Smooth muscle cell (in vitro differentiated cells): ENCODE measurements around the gene PIGZ. TPM values are rescaled to one million over a fixed set of nuclear protein-coding genes. Genes with fewer than 3 reads are reported as not detected.

ENCODE experiments used
- DNase-seq: peaks from one replicate; lab custom pipeline; 2025; ENCODE audit not compliant: unreplicated experiment; lab: John Stamatoyannopoulos, UW
- H2AFZ ChIP-seq: fragments of 200-600 bp; sonication (generic); 2 replicates; pipeline ENCODE4 v1.6.0; 2016; ENCODE audit warnings: antibody characterized with exemption, low read depth, mild to moderate bottlenecking
- H3F3A ChIP-seq: fragments of 200-600 bp; sonication (generic); 2 replicates; pipeline ENCODE4 v1.6.0; 2017; ENCODE audit warnings: antibody characterized with exemption, low read depth
- H3K27ac ChIP-seq: fragments of 200-600 bp; sonication (generic); 2 replicates; pipeline ENCODE4 v1.5.1; 2016; ENCODE audit warnings: low read depth, mild to moderate bottlenecking
- H3K27me3 ChIP-seq: fragments of 200-600 bp; sonication (generic); 2 replicates; pipeline ENCODE4 v1.6.1; 2016; ENCODE audit warnings: low read depth, mild to moderate bottlenecking
- H3K36me3 ChIP-seq: fragments of 200-600 bp; sonication (generic); 2 replicates; pipeline ENCODE4 v1.5.1; 2016; ENCODE audit warnings: low read depth
- H3K4me1 ChIP-seq: fragments of 200-600 bp; sonication (generic); 2 replicates; pipeline ENCODE4 v1.5.1; 2016; ENCODE audit warnings: low read depth
- H3K4me2 ChIP-seq: fragments of 200-600 bp; sonication (generic); 2 replicates; pipeline ENCODE4 v1.6.0; 2016; ENCODE audit warnings: mild to moderate bottlenecking
- H3K4me3 ChIP-seq: fragments of 200-600 bp; sonication (generic); 2 replicates; pipeline ENCODE4 v1.5.1; 2016; ENCODE audit warnings: mild to moderate bottlenecking
- H3K79me2 ChIP-seq: fragments of 200-600 bp; sonication (generic); 2 replicates; pipeline ENCODE4 v1.6.0; 2016; ENCODE audit warnings: low read depth, mild to moderate bottlenecking
- H3K9ac ChIP-seq: fragments of 200-600 bp; sonication (generic); 2 replicates; pipeline ENCODE4 v1.6.0; 2016; ENCODE audit warnings: low read depth
- H3K9me3 ChIP-seq: fragments of 200-600 bp; sonication (generic); replicated peaks from 2 replicates; pipeline ENCODE4 v1.5.1; 2016; ENCODE audit warnings: low read depth
- H4K20me1 ChIP-seq: fragments of 200-600 bp; sonication (generic); 2 replicates; pipeline ENCODE4 v1.6.0; 2016; ENCODE audit warnings: low read depth
- WGBS: methylation state at CpG from one replicate; pipeline ENCODE4 v1.1.7; 2016; ENCODE audit warnings: low lambda C conversion rate; 5-methylcytosine and 5-hydroxymethylcytosine counted together
- polyA plus RNA-seq: library from polyadenylated mRNA; unstranded; fragments of >200 nt; fragmentation: Nextera tagmentation; extraction: Ambion mirVana; gene quantifications from 2 replicates; pipeline ENCODE4 v1.2.1, GENCODE V29; 2016
- total RNA-seq: library from RNA; depleted of rRNA; stranded (reverse); fragments of >200 nt; gene quantifications from 2 replicates; pipeline ENCODE4 v1.2.3, GENCODE V29; 2014
- TF ChIP-seq, protein P1 (sequence below): fragments of 200-600 bp; sonication (generic); IDR thresholded peaks from 2 replicates; pipeline ENCODE4 v1.5.1; 2017; ENCODE audit warnings: borderline replicate concordance, mild to moderate bottlenecking, antibody characterized with exemption; ENCODE audit not compliant: insufficient read depth, poor library complexity, severe bottlenecking

The PIGZ gene
- total and polyA plus RNA-seq, 2 experiments from 2014 or later: 2.6 to 3.0 TPM

DNA sequence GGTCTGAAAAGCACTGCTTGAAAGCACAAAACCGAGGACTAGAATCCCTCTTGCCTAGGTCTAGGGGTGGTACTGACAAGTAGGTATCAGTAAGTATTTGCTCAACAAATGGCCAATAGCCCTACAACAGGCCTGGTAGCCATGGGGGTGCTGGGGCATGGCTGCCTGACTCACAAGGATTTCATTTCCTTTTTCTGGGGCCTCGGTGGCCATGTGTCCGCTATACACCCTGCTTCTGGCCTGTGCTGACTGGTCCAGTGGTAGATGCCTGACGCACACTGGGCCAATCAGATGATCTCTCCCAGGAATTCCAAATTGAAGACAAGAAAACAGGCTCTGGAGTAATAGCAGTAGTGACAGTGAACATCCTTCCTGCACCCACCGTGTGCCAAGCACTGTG, 31.6 kb upstream of the PIGZ start:
- Histone ChIP-seq H3K4me1 (peaks cover 4% of the 10 kb centered on the region), H3K9me3 (no peaks in the 10 kb centered on the region), H3K27me3 (no peaks in the 10 kb centered on the region), H3K4me3 (no peak overlapping the region), H3K36me3 (no peaks in the 10 kb centered on the region), H3K27ac (no peak overlapping the region), H4K20me1 (no peaks in the 10 kb centered on the region), H3F3A (no peaks in the 10 kb centered on the region), H3K79me2 (no peaks in the 10 kb centered on the region), H2AFZ (no peak overlapping the region), H3K4me2 (no peak overlapping the region), H3K9ac (no peak overlapping the region)
- WGBS: 100% methylated on average over 5 of the region's 5 CpGs
- no peak for DNase-seq
- TF ChIP-seq, protein P1, sequence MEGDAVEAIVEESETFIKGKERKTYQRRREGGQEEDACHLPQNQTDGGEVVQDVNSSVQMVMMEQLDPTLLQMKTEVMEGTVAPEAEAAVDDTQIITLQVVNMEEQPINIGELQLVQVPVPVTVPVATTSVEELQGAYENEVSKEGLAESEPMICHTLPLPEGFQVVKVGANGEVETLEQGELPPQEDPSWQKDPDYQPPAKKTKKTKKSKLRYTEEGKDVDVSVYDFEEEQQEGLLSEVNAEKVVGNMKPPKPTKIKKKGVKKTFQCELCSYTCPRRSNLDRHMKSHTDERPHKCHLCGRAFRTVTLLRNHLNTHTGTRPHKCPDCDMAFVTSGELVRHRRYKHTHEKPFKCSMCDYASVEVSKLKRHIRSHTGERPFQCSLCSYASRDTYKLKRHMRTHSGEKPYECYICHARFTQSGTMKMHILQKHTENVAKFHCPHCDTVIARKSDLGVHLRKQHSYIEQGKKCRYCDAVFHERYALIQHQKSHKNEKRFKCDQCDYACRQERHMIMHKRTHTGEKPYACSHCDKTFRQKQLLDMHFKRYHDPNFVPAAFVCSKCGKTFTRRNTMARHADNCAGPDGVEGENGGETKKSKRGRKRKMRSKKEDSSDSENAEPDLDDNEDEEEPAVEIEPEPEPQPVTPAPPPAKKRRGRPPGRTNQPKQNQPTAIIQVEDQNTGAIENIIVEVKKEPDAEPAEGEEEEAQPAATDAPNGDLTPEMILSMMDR: no peak

DNA sequence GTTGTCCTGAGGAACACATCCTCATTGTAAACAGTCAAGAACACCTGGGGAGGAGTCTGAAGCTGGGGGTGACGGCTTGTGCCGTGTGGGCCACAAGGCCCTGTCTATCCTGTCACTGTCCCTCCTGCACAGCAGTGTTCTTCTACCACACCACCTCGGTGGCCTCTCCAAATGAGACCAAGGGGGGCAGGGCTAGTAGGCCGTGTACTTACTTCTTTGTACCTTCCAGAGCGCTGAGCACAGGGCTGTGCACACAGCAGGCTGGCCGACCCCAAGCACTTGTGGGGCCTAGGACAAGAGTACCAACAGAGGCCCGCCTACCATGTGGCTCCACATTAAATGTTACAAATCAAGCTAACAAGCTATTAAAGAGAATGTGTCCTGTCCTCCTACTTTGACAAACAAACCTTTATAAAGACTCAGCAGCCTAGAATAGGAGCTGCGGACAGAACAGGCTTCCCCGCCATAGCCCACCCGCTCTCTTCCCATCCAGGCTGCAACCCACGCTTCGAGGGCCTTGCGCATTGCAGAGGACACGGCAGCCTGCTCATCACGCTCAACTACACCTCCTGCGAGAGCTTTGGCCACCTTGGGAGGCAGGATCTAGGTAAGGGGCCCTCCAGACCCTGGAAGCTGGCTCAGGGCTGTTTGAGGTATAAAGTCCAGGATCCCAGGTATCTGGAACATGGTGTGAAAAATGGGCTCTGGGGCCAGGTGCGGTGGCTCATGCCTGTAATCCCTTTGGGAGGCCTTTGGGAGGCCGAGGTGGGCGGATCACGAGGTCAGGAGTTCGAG, 30.5 kb upstream of the PIGZ start:
- Histone ChIP-seq H3K4me1 (peaks cover 4% of the 10 kb centered on the region), H3K79me2 (no peaks in the 10 kb centered on the region), H3F3A (no peaks in the 10 kb centered on the region), H3K4me3 (no peak overlapping the region), H4K20me1 (no peaks in the 10 kb centered on the region), H3K4me2 (no peak overlapping the region), H3K9me3 (no peaks in the 10 kb centered on the region), H3K36me3 (no peaks in the 10 kb centered on the region), H2AFZ (no peak overlapping the region), H3K9ac (no peak overlapping the region), H3K27ac (no peak overlapping the region), H3K27me3 (no peaks in the 10 kb centered on the region)
- WGBS: 86% methylated on average over 21 of the region's 21 CpGs
- TF ChIP-seq, protein P1: no peak
- no peak for DNase-seq

DNA sequence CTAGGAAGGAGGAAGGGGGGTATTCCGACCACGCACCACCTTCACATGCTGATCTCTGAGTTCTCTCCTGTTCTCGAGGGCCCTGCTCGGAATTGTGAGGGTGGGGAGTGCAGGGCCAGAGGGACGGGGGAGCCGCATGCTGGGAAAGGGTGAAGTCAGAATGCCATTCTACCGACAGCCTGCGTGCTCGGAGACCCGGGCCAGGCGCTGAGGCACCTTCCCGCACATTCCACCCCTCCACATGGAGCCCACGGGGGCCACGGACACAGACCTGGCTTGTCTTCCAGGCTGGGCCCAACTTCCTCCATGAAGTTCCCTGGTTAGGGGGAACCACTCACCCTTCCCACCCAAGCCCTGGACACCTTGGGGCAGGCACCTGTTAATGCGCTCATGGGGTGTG, 28.7 kb upstream of the PIGZ start:
- 88% methylated on average over 15 of the region's 15 CpGs for WGBS
- TF ChIP-seq, protein P1: no peak
- H3K4me3 ChIP-seq: no peak overlapping the region

More for the DNA sequence above, 28.7 kb upstream of the PIGZ start:
- DNase-seq: no peak
- Histone ChIP-seq H3K79me2 (no peaks in the 10 kb centered on the region), H3K9me3 (no peaks in the 10 kb centered on the region), H4K20me1 (no peaks in the 10 kb centered on the region), H3F3A (no peaks in the 10 kb centered on the region), H3K9ac (no peak overlapping the region), H3K4me1 (peaks cover 1% of the 10 kb centered on the region), H3K36me3 (no peaks in the 10 kb centered on the region), H3K27ac (no peak overlapping the region), H3K4me2 (no peak overlapping the region), H3K27me3 (no peaks in the 10 kb centered on the region), H2AFZ (no peak overlapping the region)
